WTC11 (cell line): ENCODE data around the gene STT3A. TPM values are rescaled to one million over a fixed set of nuclear protein-coding genes. Genes with fewer than 3 reads are reported as not detected.

Experiments used
- ATAC-seq: fragments of 200-7000 bp; cut with Tn5 transposase; 2 replicates; pipeline ENCODE4 v1.10.0; 2021; ENCODE audit warnings: mild to moderate bottlenecking, moderate library complexity
- CTCF ChIA-PET: fragments of 300-600 bp; sonication (Branson Sonifier 250); formaldehyde crosslinking; loops from one replicate; lab custom pipeline; 2021; ENCODE audit warnings: antibody characterized with exemption; lab: Charles Lee
- POLR2A ChIA-PET: fragments of 350-600 bp; sonication (Branson Sonifier 250); formaldehyde crosslinking; loops from one replicate; lab custom pipeline; 2021; ENCODE audit warnings: antibody characterized with exemption; lab: Charles Lee
- DNase-seq: peaks from one replicate; pipeline ENCODE4 v3.0.0; 2021; ENCODE audit warnings: low spot score
- H3K27ac Mint-ChIP-seq: 2 replicates; pipeline ENCODE4 v1.8.0; 2021; ENCODE audit warnings: mixed read lengths
- H3K27me3 Mint-ChIP-seq: 2 replicates; pipeline ENCODE4 v1.8.0; 2021; ENCODE audit warnings: low read depth, mild to moderate bottlenecking, moderate library complexity, mixed read lengths
- H3K36me3 Mint-ChIP-seq: 2 replicates; pipeline ENCODE4 v1.8.0; 2021; ENCODE audit warnings: mixed read lengths
- H3K4me1 Mint-ChIP-seq: 2 replicates; pipeline ENCODE4 v1.8.0; 2022; ENCODE audit warnings: mixed read lengths
- H3K4me3 Mint-ChIP-seq: 2 replicates; pipeline ENCODE4 v1.8.0; 2021; ENCODE audit warnings: mild to moderate bottlenecking, moderate library complexity, mixed read lengths
- H3K9me3 Mint-ChIP-seq: 2 replicates; pipeline ENCODE4 v1.8.0; 2021; ENCODE audit warnings: mixed read lengths
- ELF4 ChIP-seq: sonication (generic); formaldehyde crosslinking; IDR thresholded peaks from 2 replicates; pipeline ENCODE4 v1.8.1; 2022; ENCODE audit warnings: low read depth, mild to moderate bottlenecking, moderate library complexity, missing genetic modification reagents
- EMX1 ChIP-seq: fragments of 250-450 bp; sonication (Bioruptor Pico); IDR thresholded peaks from 2 replicates; pipeline ENCODE4 v1.8.0; 2021; ENCODE audit warnings: mild to moderate bottlenecking
- ESRRA ChIP-seq: sonication (generic); formaldehyde crosslinking; IDR thresholded peaks from 2 replicates; pipeline ENCODE4 v1.8.1; 2022; ENCODE audit warnings: mild to moderate bottlenecking, missing genetic modification reagents, borderline replicate concordance
- FOXK1 ChIP-seq: sonication (generic); formaldehyde crosslinking; IDR thresholded peaks from 2 replicates; pipeline ENCODE4 v1.8.0; 2022; ENCODE audit warnings: mild to moderate bottlenecking, moderate library complexity, missing genetic modification reagents
- JUN ChIP-seq: sonication (generic); formaldehyde crosslinking; IDR thresholded peaks from 2 replicates; pipeline ENCODE4 v1.8.0; 2023; ENCODE audit warnings: mild to moderate bottlenecking, missing genetic modification reagents
- NR3C1 ChIP-seq: sonication (generic); formaldehyde crosslinking; conservative IDR thresholded peaks from 2 replicates; pipeline ENCODE4 v1.8.1; 2023; ENCODE audit warnings: low read depth, mild to moderate bottlenecking, missing genetic modification reagents
- PRRX2 ChIP-seq: fragments of 250-450 bp; sonication (Bioruptor Pico); IDR thresholded peaks from 2 replicates; pipeline ENCODE4 v1.8.0; 2021; ENCODE audit warnings: mild to moderate bottlenecking
- STAT6 ChIP-seq: sonication (generic); formaldehyde crosslinking; conservative IDR thresholded peaks from 2 replicates; pipeline ENCODE4 v1.8.1; 2023; ENCODE audit warnings: mild to moderate bottlenecking, low read depth, missing genetic modification reagents, moderate library complexity
- TP53 ChIP-seq: sonication (generic); formaldehyde crosslinking; IDR thresholded peaks from 2 replicates; pipeline ENCODE4 v1.8.1; 2023; ENCODE audit warnings: mild to moderate bottlenecking, missing genetic modification reagents
- ZNF281 ChIP-seq: sonication (generic); formaldehyde crosslinking; IDR thresholded peaks from 2 replicates; pipeline ENCODE4 v1.8.0; 2023; ENCODE audit warnings: mild to moderate bottlenecking, missing genetic modification reagents
- ZNF396 ChIP-seq: fragments of 250-450 bp; sonication (Bioruptor Pico); IDR thresholded peaks from 2 replicates; pipeline ENCODE4 v1.8.0; 2021; ENCODE audit warnings: mild to moderate bottlenecking, moderate library complexity, borderline replicate concordance
- ZNF416 ChIP-seq: fragments of 250-450 bp; sonication (Bioruptor Pico); IDR thresholded peaks from 2 replicates; pipeline ENCODE4 v1.9.0; 2021; ENCODE audit warnings: mild to moderate bottlenecking, inconsistent platforms
- total RNA-seq: library from RNA; stranded (reverse); gene quantifications from 3 replicates; pipeline ENCODE4 v1.2.3, GENCODE V29; 2021
- TF ChIP-seq, protein P1 (sequence below): fragments of 250-450 bp; sonication (Bioruptor Pico); IDR thresholded peaks from 2 replicates; pipeline ENCODE4 v1.9.0; 2021; ENCODE audit warnings: mild to moderate bottlenecking, borderline replicate concordance
- TF ChIP-seq, protein P2 (sequence below): sonication (generic); formaldehyde crosslinking; IDR thresholded peaks from 2 replicates; pipeline ENCODE4 v1.8.1; 2022; ENCODE audit warnings: mild to moderate bottlenecking, moderate library complexity, missing genetic modification reagents
- TF ChIP-seq, protein P3 (sequence below): fragments of 250-450 bp; sonication (Bioruptor Pico); IDR thresholded peaks from 2 replicates; pipeline ENCODE4 v1.9.0; 2021; ENCODE audit warnings: mild to moderate bottlenecking
- TF ChIP-seq, protein P4 (sequence below): sonication (generic); formaldehyde crosslinking; IDR thresholded peaks from 2 replicates; pipeline ENCODE4 v1.8.1; 2022; ENCODE audit warnings: low read depth, missing genetic modification reagents, borderline replicate concordance
- TF ChIP-seq, protein P5 (sequence below): sonication (generic); formaldehyde crosslinking; IDR thresholded peaks from 2 replicates; pipeline ENCODE4 v1.8.1; 2022; ENCODE audit warnings: low read depth, mild to moderate bottlenecking, moderate library complexity, missing genetic modification reagents, borderline replicate concordance
- TF ChIP-seq, protein P6 (sequence below): sonication (generic); formaldehyde crosslinking; conservative IDR thresholded peaks from 2 replicates; pipeline ENCODE4 v1.8.1; 2022; ENCODE audit warnings: mild to moderate bottlenecking, missing genetic modification reagents

STT3A gene
- total RNA-seq, 1 experiment from 2014 or later, result 144 TPM

DNA sequence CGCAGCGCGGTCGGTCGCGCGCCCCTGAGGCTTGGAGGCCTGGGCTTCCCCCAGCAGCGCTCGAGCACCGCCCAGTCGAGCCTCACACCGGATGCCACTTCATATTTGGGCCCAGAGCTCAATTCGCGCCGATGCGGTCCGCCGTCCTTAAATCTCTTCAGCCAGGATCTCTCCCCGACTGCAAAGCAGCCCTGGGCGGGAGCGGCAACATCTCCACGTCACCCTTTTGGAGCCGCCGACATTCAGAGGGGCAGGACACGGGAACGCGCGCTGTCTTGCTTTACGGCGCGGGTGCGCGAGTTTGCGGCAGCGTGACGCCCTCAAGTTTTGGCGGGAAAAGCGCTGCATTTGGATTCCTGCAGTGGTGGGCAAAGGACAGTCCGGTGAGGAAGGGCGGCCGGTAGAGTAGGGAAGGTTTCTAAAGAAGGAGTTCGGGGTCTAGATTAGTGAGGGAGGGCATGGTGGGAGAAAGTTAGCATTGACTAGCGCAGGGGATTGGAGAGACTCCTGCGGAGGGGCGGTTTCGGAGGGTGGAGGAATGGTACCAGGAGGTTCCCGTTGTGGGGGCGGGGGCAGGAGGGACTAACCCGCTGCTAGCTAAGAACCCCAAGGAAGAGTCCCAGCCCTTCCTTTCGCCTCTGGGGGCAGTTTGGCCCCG lies 33.1 kb downstream of the STT3A start:
- no peaks in the 10 kb centered on the region for H3K27me3 Mint-ChIP-seq
- CTCF ChIA-PET, result interaction anchor here (0.6 to 1.6 kb wide), 6 partner anchors 8 to 277 kb away, joined by 3 to 4 read pairs (median 3); partner anchors contain the start of gene PUS3
- peak overlapping the region; percentile 97 for H3K27ac Mint-ChIP-seq
- POLR2A ChIA-PET, result interaction anchor here (0.5 to 2.1 kb wide), 3 partner anchors 33 to 436 kb away, joined by 3 to 9 read pairs (median 3); partner anchors contain the start of genes EI24 and STT3A
- H3K4me1 Mint-ChIP-seq, result peaks cover 13% of the 10 kb centered on the region
- peak; percentile 87 for ATAC-seq
- peak overlapping the region; percentile 88 for H3K4me3 Mint-ChIP-seq
- no peaks in the 10 kb centered on the region for H3K9me3 Mint-ChIP-seq
- peak; percentile 95 for DNase-seq
- peaks cover 32% of the 10 kb centered on the region for H3K36me3 Mint-ChIP-seq
- TF ChIP-seq ZNF281 (CRISPR knock-in tag) (peak; percentile 65), PRRX2 (no peak), EMX1 (CRISPR knock-in tag) (no peak; the same call in 1 of the 2 replicates), ZNF396 (no peak), ZNF416 (CRISPR knock-in tag) (no peak), JUN (CRISPR knock-in tag) (peak; percentile 60; the same call in 1 of the 2 replicates), FOXK1 (peak; percentile 94), ELF4 (CRISPR knock-in tag) (0 out of 2 replicates have a peak, but pooled peaks have one; percentile 47), TP53 (peak; percentile 83), ESRRA (CRISPR knock-in tag) (peak; percentile 77; the same call in 1 of the 2 replicates), STAT6 (CRISPR knock-in tag) (no peak), NR3C1 (CRISPR knock-in tag) (0 out of 2 replicates have a peak, but pooled peaks have one; percentile 45)
- TF ChIP-seq, protein P1, sequence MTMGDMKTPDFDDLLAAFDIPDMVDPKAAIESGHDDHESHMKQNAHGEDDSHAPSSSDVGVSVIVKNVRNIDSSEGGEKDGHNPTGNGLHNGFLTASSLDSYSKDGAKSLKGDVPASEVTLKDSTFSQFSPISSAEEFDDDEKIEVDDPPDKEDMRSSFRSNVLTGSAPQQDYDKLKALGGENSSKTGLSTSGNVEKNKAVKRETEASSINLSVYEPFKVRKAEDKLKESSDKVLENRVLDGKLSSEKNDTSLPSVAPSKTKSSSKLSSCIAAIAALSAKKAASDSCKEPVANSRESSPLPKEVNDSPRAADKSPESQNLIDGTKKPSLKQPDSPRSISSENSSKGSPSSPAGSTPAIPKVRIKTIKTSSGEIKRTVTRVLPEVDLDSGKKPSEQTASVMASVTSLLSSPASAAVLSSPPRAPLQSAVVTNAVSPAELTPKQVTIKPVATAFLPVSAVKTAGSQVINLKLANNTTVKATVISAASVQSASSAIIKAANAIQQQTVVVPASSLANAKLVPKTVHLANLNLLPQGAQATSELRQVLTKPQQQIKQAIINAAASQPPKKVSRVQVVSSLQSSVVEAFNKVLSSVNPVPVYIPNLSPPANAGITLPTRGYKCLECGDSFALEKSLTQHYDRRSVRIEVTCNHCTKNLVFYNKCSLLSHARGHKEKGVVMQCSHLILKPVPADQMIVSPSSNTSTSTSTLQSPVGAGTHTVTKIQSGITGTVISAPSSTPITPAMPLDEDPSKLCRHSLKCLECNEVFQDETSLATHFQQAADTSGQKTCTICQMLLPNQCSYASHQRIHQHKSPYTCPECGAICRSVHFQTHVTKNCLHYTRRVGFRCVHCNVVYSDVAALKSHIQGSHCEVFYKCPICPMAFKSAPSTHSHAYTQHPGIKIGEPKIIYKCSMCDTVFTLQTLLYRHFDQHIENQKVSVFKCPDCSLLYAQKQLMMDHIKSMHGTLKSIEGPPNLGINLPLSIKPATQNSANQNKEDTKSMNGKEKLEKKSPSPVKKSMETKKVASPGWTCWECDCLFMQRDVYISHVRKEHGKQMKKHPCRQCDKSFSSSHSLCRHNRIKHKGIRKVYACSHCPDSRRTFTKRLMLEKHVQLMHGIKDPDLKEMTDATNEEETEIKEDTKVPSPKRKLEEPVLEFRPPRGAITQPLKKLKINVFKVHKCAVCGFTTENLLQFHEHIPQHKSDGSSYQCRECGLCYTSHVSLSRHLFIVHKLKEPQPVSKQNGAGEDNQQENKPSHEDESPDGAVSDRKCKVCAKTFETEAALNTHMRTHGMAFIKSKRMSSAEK (CRISPR knock-in tag), result peak; percentile 52; the same call in 1 of the 2 replicates
- TF ChIP-seq, protein P2, sequence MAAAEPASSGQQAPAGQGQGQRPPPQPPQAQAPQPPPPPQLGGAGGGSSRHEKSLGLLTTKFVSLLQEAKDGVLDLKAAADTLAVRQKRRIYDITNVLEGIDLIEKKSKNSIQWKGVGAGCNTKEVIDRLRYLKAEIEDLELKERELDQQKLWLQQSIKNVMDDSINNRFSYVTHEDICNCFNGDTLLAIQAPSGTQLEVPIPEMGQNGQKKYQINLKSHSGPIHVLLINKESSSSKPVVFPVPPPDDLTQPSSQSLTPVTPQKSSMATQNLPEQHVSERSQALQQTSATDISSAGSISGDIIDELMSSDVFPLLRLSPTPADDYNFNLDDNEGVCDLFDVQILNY (CRISPR knock-in tag), result peak; percentile 100
- TF ChIP-seq, protein P3, sequence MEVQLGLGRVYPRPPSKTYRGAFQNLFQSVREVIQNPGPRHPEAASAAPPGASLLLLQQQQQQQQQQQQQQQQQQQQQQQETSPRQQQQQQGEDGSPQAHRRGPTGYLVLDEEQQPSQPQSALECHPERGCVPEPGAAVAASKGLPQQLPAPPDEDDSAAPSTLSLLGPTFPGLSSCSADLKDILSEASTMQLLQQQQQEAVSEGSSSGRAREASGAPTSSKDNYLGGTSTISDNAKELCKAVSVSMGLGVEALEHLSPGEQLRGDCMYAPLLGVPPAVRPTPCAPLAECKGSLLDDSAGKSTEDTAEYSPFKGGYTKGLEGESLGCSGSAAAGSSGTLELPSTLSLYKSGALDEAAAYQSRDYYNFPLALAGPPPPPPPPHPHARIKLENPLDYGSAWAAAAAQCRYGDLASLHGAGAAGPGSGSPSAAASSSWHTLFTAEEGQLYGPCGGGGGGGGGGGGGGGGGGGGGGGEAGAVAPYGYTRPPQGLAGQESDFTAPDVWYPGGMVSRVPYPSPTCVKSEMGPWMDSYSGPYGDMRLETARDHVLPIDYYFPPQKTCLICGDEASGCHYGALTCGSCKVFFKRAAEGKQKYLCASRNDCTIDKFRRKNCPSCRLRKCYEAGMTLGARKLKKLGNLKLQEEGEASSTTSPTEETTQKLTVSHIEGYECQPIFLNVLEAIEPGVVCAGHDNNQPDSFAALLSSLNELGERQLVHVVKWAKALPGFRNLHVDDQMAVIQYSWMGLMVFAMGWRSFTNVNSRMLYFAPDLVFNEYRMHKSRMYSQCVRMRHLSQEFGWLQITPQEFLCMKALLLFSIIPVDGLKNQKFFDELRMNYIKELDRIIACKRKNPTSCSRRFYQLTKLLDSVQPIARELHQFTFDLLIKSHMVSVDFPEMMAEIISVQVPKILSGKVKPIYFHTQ (CRISPR knock-in tag), result peak; percentile 71; the same call in 1 of the 2 replicates
- TF ChIP-seq, protein P4, sequence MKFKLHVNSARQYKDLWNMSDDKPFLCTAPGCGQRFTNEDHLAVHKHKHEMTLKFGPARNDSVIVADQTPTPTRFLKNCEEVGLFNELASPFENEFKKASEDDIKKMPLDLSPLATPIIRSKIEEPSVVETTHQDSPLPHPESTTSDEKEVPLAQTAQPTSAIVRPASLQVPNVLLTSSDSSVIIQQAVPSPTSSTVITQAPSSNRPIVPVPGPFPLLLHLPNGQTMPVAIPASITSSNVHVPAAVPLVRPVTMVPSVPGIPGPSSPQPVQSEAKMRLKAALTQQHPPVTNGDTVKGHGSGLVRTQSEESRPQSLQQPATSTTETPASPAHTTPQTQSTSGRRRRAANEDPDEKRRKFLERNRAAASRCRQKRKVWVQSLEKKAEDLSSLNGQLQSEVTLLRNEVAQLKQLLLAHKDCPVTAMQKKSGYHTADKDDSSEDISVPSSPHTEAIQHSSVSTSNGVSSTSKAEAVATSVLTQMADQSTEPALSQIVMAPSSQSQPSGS (CRISPR knock-in tag), result 0 out of 2 replicates have a peak, but pooled peaks have one; percentile 75
- TF ChIP-seq, protein P5, sequence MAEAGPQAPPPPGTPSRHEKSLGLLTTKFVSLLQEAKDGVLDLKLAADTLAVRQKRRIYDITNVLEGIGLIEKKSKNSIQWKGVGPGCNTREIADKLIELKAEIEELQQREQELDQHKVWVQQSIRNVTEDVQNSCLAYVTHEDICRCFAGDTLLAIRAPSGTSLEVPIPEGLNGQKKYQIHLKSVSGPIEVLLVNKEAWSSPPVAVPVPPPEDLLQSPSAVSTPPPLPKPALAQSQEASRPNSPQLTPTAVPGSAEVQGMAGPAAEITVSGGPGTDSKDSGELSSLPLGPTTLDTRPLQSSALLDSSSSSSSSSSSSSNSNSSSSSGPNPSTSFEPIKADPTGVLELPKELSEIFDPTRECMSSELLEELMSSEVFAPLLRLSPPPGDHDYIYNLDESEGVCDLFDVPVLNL (CRISPR knock-in tag), result peak; percentile 98; the same call in 1 of the 2 replicates
- TF ChIP-seq, protein P6, sequence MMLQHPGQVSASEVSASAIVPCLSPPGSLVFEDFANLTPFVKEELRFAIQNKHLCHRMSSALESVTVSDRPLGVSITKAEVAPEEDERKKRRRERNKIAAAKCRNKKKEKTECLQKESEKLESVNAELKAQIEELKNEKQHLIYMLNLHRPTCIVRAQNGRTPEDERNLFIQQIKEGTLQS (CRISPR knock-in tag), result no peak
